Measurements from ENCODE around the gene CYP3A4. TPM values are rescaled to one million over a fixed set of nuclear protein-coding genes. Genes with fewer than 3 reads are reported as not detected.

Gene CYP3A4
- polyA plus RNA-seq, 1 of the 3 experiments (the other 2 are of a cell fraction) = not detected

GRCh38 chr7:99713995-99714570 lies 69.9 kb downstream of the CYP3A4 start:
- Histone ChIP-seq H4K20me1 (ENCODE audit: insufficient read depth) (no peaks in the 10 kb centered on the region), H3F3A (replicated peaks; ENCODE audit: insufficient read depth) (no peaks in the 10 kb centered on the region)
- POLR2A ChIA-PET = no interaction called here

GRCh38 chr7:99709838-99710578 lies 74.0 kb downstream of the CYP3A4 start:
- H3K79me2 ChIP-seq (ENCODE audit: insufficient read depth) = no peaks in the 10 kb centered on the region
- DNase-seq = no peak
- H3K27ac ChIP-seq (ENCODE audit: low read depth in 2 of 2, low read length in 1 of 2) = no peak overlapping the region
- H3K9ac ChIP-seq = no peak overlapping the region
- H3K9me3 ChIP-seq = peaks cover 4% of the 10 kb centered on the region; the same call in 1 of the 2 replicates
- no peaks in the 10 kb centered on the region for H3K9me2 ChIP-seq
- H3K4me3 ChIP-seq (ENCODE audit: low read depth in 2 of 2, low read length in 1 of 2) = no peak overlapping the region
- ChIA-PET POLR2A (no interaction called here), CTCF (no interaction called here)
- no peak overlapping the region for H2AFZ ChIP-seq (ENCODE audit: low read depth)
- 25% methylated on average over 2 of the region's 2 CpGs for WGBS (ENCODE audit: low lambda C conversion rate)
- no peaks in the 10 kb centered on the region for H3F3A ChIP-seq (replicated peaks; ENCODE audit: insufficient read depth)
- no peak for TF ChIP-seq MXI1 (IDR thresholded peaks at IDR 0.05; ENCODE audit: low read depth, low read length)
- no peak for TF ChIP-seq FOSL2 (IDR thresholded peaks at IDR 0.05; ENCODE audit: borderline replicate concordance, low read depth)
- TF ChIP-seq NFIC (IDR thresholded peaks at IDR 0.05; ENCODE audit: borderline replicate concordance) = no peak
- no peak for TF ChIP-seq ZBTB33 (IDR thresholded peaks at IDR 0.05; ENCODE audit: borderline replicate concordance, low read depth)
- TF ChIP-seq FOXM1 (IDR thresholded peaks at IDR 0.05; ENCODE audit: low read depth) = no peak
- TF ChIP-seq IRF3 (IDR thresholded peaks at IDR 0.05; ENCODE audit: low read depth, low read length) = no peak
- no peak for TF ChIP-seq POLR2AphosphoS5 (IDR thresholded peaks at IDR 0.05; ENCODE audit: low read depth, low read length)
- no peak for TF ChIP-seq SMC3 (IDR thresholded peaks at IDR 0.05; ENCODE audit: low read depth, low read length)
- no peak for TF ChIP-seq GATA2 (CRISPR knock-in tag; IDR thresholded peaks at IDR 0.05)
- TF ChIP-seq MAX (IDR thresholded peaks at IDR 0.05; ENCODE audit: low read depth) = no peak
- no peak for TF ChIP-seq USF1 (IDR thresholded peaks at IDR 0.05; ENCODE audit: borderline replicate concordance, low read depth)
- no peak for TF ChIP-seq NRF1 (IDR thresholded peaks at IDR 0.05; ENCODE audit: low read depth, low read length)
- H3K4me2 ChIP-seq = no peak overlapping the region
- H3K4me1 ChIP-seq (ENCODE audit: control insufficient read depth in 1 of 2, insufficient read depth in 2 of 2, low read depth in 1 of 2, low read length in 1 of 2) = no peaks in the 10 kb centered on the region
- H4K20me1 ChIP-seq (ENCODE audit: insufficient read depth) = no peaks in the 10 kb centered on the region
- H3K27me3 ChIP-seq (ENCODE audit: insufficient read depth) = no peaks in the 10 kb centered on the region
- H3K36me3 ChIP-seq (replicated peaks in 1 of 2; ENCODE audit: control insufficient read depth in 1 of 2, insufficient read depth in 2 of 2, low read length in 1 of 2) = no peaks in the 10 kb centered on the region

More at GRCh38 chr7:99713995-99714570, 69.9 kb downstream of the CYP3A4 start:
- Histone ChIP-seq H3K79me2 (ENCODE audit: insufficient read depth) (no peaks in the 10 kb centered on the region), H3K4me3 (ENCODE audit: low read depth in 2 of 2, low read length in 1 of 2) (no peak overlapping the region), H3K27me3 (ENCODE audit: insufficient read depth) (no peaks in the 10 kb centered on the region), H3K4me1 (ENCODE audit: control insufficient read depth in 1 of 2, insufficient read depth in 2 of 2, low read depth in 1 of 2, low read length in 1 of 2) (no peaks in the 10 kb centered on the region), H2AFZ (ENCODE audit: low read depth) (no peak overlapping the region), H3K9ac (no peak overlapping the region), H3K27ac (ENCODE audit: low read depth in 2 of 2, low read length in 1 of 2) (no peak overlapping the region), H3K4me2 (no peak overlapping the region), H3K9me2 (no peaks in the 10 kb centered on the region), H3K36me3 (replicated peaks in 1 of 2; ENCODE audit: control insufficient read depth in 1 of 2, insufficient read depth in 2 of 2, low read length in 1 of 2) (no peaks in the 10 kb centered on the region), H3K9me3 (0 out of 2 replicates have a peak, but pooled peaks cover 3% of the 10 kb centered on the region)
- DNase-seq = no peak
- CTCF ChIA-PET = no interaction called here
- 11% methylated on average over 3 of the region's 3 CpGs for WGBS (ENCODE audit: low lambda C conversion rate)
- TF ChIP-seq ELF1 (IDR thresholded peaks at IDR 0.05) = no peak
- no peak for TF ChIP-seq FOXM1 (IDR thresholded peaks at IDR 0.05; ENCODE audit: low read depth)
- TF ChIP-seq RAD21 (IDR thresholded peaks at IDR 0.05; ENCODE audit: low read length) = no peak
- no peak for TF ChIP-seq FOSL2 (IDR thresholded peaks at IDR 0.05; ENCODE audit: borderline replicate concordance, low read depth)
- TF ChIP-seq JUND (IDR thresholded peaks at IDR 0.05) = no peak
- TF ChIP-seq TCF12 (IDR thresholded peaks at IDR 0.05) = no peak
- TF ChIP-seq PBX3 (IDR thresholded peaks at IDR 0.05) = no peak
- TF ChIP-seq USF1 (IDR thresholded peaks at IDR 0.05; ENCODE audit: borderline replicate concordance, low read depth) = no peak
- TF ChIP-seq GATA2 (CRISPR knock-in tag; IDR thresholded peaks at IDR 0.05) = no peak
